ENCODE data around the gene SDHAF4. TPM values are rescaled to one million over a fixed set of nuclear protein-coding genes. Genes with fewer than 3 reads are reported as not detected.

Gene SDHAF4
- total and polyA plus RNA-seq, 2 of the 13 experiments (the other 11 are each of a cell fraction or from before 2014, with no cell fraction given) = 7.5 to 10.8 TPM

GRCh38 chr6:70566751-70567382 lies at the start of gene SDHAF4 (continued):
- TF ChIP-seq ZBTB25 (CRISPR knock-in tag; IDR thresholded peaks at IDR 0.05) = peak; percentile 28; the same call in 1 of the 2 replicates
- 0 out of 2 replicates have a peak, but pooled peaks have one; percentile 79 for TF ChIP-seq ZNF468 (CRISPR knock-in tag; IDR thresholded peaks at IDR 0.05)
- peak; percentile 66; the same call in 1 of the 2 replicates for TF ChIP-seq TOPORS (CRISPR knock-in tag; IDR thresholded peaks at IDR 0.05)

- ATAC-seq (no peak), FAIRE-seq (no peak), DNase-seq (ENCODE audit: low spot score) (no peak)
- in situ Hi-C loops (cut with HindIII; ENCODE audit: extremely low pct_ligation_motif_present, low pct_unique_long_range_greater_than_20kb) = no loop called here
- no peak overlapping the region for H3K9ac ChIP-seq (ENCODE audit: insufficient read depth, low read depth, low read length)
- H3K27me3 ChIP-seq (ENCODE audit: control insufficient read depth in 1 of 2, insufficient read depth in 2 of 2, low read length in 2 of 2) = no peaks in the 10 kb centered on the region
- no peaks in the 10 kb centered on the region; a peak in 1 of 5 replicates for H3K36me3 ChIP-seq (replicated peaks in 1 of 2; ENCODE audit: control insufficient read depth in 1 of 2, insufficient read depth in 2 of 2, low read length in 2 of 2)
- no peak overlapping the region for H3K4me3 ChIP-seq (replicated peaks in 1 of 3; ENCODE audit: insufficient read depth in 1 of 3, low read depth in 2 of 3, low read length in 3 of 3)
- no peak overlapping the region for H2AFZ ChIP-seq (ENCODE audit: low read length)
- WGBS (ENCODE audit: low lambda C conversion rate) = 88% methylated on average over 3 of the region's 3 CpGs
- no peaks in the 10 kb centered on the region; the same call in 1 of the 2 replicates for H4K20me1 ChIP-seq (ENCODE audit: insufficient read depth, low read length)
- no peak overlapping the region for H3K27ac ChIP-seq (ENCODE audit: extremely low read length, insufficient read depth, low read length)
- TF ChIP-seq ELF3 (CRISPR knock-in tag; IDR thresholded peaks at IDR 0.05) = no peak
- no peak for TF ChIP-seq CCAR2 (optimal IDR thresholded peaks at IDR 0.05; ENCODE audit: low read depth, low read length)
- TF ChIP-seq ZMYM4 (CRISPR knock-in tag; IDR thresholded peaks at IDR 0.05) = no peak
- TF ChIP-seq ZNF556 (CRISPR knock-in tag; IDR thresholded peaks at IDR 0.05; ENCODE audit: borderline replicate concordance) = no peak
- no peak for TF ChIP-seq ZBTB44 (CRISPR knock-in tag; IDR thresholded peaks at IDR 0.05)
- no peak for TF ChIP-seq MTERF4 (CRISPR knock-in tag; IDR thresholded peaks at IDR 0.05)
- TF ChIP-seq KLF12 (CRISPR knock-in tag; IDR thresholded peaks at IDR 0.05; ENCODE audit: borderline replicate concordance) = no peak
- TF ChIP-seq ZBTB2 (CRISPR knock-in tag; IDR thresholded peaks at IDR 0.05; ENCODE audit: low read depth) = no peak
- no peak for TF ChIP-seq ZNF496 (CRISPR knock-in tag; IDR thresholded peaks at IDR 0.05; ENCODE audit: insufficient replicate concordance)
- no peak for TF ChIP-seq ZFX (CRISPR knock-in tag; IDR thresholded peaks at IDR 0.05; ENCODE audit: low read depth)
- TF ChIP-seq IKZF5 (CRISPR knock-in tag; IDR thresholded peaks at IDR 0.05) = no peak
- no peak for TF ChIP-seq ZNF383 (CRISPR knock-in tag; IDR thresholded peaks at IDR 0.05; ENCODE audit: borderline replicate concordance)
- 0 out of 2 replicates have a peak, but pooled peaks cover under 1% of the 10 kb centered on the region for H3K4me1 ChIP-seq (ENCODE audit: insufficient read depth, low read length)
- no peaks in the 10 kb centered on the region for H3K79me2 ChIP-seq (ENCODE audit: insufficient read depth, low read length)
- no peak overlapping the region for H3K4me2 ChIP-seq (ENCODE audit: low read depth, low read length)
- intact Hi-C loops (cut with micrococcal nuclease; ENCODE audit: unreplicated experiment) = no loop called here
- no TSS peak for BruUV-seq (replicated peaks)
- CTCF ChIA-PET (ENCODE audit: low intra/inter-chr PET ratio, low total read pairs) = no interaction called here
- H3K9me3 ChIP-seq (ENCODE audit: low read length) = no peaks in the 10 kb centered on the region
- POLR2A ChIA-PET = no interaction called here
Measured at GRCh38 chr6:70518723-70519122, 48.0 kb upstream of the SDHAF4 start.

All from HepG2 (cell line).